ENCODE results near the gene LOXHD1. TPM values are rescaled to one million over a fixed set of nuclear protein-coding genes. Genes with fewer than 3 reads are reported as not detected.

Gene LOXHD1
- total RNA-seq, 1 donor from 2014 or later: not detected

DNA sequence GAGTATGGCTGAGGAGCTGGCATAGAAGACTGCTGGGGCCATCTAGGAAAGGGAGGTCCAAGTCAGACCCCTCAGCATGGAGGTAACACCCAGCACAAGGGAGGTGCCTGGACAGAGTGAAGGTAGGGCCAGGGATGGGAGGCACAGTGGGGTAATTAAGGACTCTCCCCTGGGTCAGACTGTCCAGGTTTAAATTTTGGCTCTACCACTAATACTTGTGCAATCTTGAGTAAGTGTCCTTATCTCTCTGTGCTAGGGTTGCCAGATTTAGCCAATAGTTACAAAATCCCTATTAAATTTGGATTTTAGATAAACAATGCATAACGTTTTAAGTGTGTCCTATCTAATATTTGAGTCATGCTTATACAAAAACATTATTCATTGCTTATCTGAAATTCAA is 109.5 kb downstream of the LOXHD1 start:
- intact Hi-C loops (cut with micrococcal nuclease): no loop called here

DNA sequence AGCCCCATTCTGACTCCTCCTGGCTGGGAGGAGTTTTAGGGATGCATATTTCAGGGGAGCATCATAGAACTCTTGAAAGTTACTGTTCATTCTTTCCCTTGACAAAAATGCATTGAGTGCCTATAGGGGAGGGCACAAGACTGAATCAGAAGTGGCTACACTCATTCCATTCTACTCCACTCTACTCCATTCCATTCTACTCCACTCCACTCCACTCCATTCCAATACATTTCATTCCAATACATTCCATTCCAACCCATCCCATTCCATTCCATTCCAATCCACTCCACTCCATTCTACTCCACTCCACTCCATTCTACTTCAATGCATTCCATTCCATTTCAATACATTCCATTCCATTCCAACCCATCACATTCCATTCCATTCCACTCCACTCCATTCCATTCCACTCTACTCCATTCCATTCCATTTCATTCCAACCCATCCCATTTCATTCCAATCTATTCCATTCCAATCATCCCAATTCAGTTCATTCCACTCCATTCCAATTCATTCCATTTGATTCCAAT is 110.8 kb downstream of the LOXHD1 start:
- intact Hi-C loops (cut with micrococcal nuclease): no loop called here

DNA sequence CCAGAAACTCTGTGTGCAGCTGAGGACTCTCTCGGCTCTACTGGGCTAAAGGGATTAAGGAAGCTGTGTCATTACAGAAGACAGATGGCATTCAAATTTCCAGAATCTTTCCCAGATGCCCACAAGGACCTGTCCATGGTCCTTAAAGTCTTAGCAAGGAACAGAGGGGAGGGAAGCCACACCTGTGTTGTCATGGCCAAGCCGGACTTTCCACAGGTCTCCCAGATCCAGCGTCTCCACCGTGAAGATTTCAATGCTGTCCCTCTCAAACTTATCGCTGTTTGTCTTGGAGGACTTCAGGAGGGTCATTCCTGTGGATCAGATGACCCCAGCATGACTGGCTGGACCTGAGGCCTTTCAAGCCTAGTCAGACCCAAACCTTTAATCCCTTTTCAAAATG is 114.5 kb downstream of the LOXHD1 start:
- intact Hi-C loops (cut with micrococcal nuclease): no loop called here

DNA sequence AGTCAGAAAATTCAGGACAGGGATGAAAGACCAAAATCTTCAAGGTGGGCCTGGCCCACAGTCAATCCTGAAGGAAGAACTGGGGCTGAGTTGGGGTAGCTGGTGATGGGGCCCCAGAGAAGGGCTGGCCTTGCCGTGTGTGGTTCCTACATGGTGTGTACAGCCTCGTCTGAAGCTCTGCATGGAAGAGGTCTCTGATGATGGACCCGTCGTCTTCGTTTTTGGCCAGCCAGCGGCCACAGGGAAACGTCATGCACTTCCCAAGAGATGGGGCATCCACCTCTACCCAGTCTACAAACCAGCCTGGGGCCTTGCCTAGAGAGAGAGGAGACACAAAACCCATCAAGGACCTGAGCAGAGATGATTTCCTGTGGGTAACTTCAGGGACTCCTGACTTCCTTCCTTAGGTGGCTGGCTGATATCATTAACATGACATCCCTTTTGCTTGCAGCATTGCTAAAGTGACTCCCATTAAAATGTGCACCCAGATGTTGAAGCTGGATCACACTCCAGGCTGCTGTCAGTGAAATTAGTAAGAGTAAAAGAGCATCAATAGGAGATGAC is 115.3 kb downstream of the LOXHD1 start:
- intact Hi-C loops (cut with micrococcal nuclease): no loop called here

DNA sequence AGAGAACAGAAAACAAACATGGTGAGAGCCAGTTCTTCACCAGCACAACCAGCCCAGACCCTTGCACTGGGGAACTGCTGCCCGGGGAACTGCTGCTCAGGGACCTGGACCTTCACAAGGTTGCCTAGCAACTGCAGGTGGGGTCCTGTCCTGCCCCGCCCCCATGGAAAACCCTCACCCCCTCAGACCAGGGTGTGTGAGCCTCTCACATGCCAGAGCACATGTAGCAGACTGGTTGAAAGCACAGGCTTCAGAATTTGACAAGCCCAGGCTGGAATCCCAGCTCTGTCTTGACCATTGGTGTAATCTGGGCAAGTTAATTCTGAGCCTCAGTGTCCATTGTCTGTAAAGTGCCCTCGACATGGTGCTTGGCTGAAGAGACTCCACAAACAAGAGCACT is 118.6 kb downstream of the LOXHD1 start:
- intact Hi-C loops (cut with micrococcal nuclease): no loop called here

DNA sequence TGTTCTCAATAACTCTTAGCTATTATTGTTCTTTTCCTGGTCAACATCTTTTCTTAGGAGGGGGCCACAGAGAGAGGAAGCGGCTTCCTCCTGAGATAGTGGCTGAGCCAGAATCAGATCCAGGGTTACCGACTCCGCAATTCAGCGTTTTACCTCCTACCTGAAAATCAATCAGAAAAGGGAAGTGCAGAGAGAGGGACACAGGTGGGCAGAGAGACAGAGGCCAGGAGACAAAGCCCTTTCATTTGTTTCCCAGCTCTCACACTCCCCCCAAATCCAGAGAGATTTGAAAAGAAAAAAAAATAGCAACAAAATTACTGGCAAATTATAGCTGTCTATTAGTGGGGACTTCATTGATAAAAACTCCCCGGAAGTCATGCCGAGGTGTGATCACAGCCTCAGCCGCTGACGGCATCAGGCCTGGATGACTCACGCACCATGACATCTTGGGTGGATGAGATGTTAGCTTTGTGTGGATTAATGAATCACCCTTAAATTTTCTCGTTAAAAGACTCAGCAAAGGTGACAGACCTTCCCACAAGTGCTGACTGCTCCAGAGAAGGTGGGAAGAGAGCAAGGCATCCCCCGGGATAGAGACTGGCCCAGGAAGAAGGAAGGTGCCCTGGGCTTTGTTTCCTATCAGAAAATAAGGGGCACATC is 120.7 kb downstream of the LOXHD1 start:
- intact Hi-C loops (cut with micrococcal nuclease): no loop called here

DNA sequence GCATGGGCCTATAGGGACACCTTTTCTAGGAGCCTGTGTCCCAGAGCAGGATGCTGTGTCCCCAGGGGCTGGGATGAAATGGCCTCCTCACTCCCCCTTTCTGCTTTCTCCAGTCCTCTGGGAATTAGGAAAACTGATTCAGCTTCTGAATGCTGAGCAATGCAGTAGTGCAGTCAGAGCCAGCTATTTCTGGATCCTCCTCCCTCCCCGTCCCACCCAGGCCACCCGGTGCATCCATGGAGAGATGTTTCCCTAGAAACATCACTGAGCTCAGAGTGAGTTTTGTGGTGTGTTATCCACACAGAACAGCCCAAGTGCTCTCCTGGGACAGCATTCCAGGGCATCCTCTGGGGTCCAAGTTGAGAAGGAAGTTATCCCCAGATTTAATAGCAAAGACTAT is 125.5 kb downstream of the LOXHD1 start:
- intact Hi-C loops (cut with micrococcal nuclease): no loop called here

DNA sequence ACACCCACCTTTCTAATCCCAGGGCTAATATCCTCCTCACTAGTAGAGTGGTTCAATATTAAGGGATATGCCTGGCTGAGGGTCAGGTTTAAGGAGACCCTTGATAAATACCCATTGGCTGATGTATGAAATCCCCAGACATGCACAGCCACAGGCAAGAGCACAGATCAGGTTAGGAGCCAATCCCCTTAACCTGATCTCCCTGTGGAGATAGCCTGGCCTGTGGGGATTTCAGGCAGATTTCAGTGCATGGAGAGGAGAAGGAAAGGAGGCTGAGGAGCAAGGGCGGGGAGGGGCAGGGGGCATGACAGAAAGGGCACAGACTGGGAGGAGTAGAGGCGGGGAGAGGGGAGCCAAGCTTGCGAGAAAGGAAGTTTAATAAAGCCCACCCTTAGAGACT is 129.0 kb downstream of the LOXHD1 start:
- intact Hi-C loops (cut with micrococcal nuclease): no loop called here

DNA sequence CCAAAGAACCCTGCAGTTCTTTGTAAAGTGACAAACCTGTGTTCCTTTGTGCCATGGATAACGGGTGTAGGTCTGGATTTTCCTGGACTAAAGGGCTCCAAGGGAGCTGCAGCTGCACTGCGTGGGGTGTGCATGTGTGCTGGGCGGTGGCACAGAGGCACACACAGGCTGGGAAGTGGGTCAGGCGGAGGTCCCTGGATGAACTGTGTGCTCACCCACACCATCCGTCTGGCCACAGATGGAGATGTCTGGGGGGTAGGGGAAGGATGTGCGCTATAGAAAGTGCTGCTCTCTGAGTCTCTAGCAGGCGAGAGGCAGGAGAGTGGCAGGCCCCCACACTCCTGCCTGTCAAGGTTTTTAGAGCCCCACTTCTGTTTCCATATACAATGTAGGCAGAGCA is 137.2 kb downstream of the LOXHD1 start:
- intact Hi-C loops (cut with micrococcal nuclease): no loop called here

DNA sequence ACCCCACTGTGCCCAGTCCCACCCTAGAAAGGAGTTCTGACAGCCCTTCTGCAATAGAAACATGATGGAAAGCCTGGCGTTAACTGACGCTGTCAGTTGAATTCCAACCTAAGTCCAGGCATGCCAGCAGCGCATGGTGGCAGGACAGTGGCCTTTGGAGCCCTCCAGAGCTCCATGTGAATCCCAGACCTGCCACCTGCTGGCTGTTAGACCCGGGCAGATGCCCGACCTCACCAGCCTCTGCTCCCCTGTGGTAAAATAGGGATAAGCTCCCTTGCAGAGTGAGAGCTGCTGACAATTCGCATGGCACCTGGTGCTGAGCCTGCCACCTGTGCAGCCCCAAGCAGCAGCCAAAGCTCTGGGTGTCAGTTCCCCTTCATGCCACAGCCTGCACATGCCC is 138.6 kb downstream of the LOXHD1 start:
- intact Hi-C loops (cut with micrococcal nuclease): no loop called here

DNA sequence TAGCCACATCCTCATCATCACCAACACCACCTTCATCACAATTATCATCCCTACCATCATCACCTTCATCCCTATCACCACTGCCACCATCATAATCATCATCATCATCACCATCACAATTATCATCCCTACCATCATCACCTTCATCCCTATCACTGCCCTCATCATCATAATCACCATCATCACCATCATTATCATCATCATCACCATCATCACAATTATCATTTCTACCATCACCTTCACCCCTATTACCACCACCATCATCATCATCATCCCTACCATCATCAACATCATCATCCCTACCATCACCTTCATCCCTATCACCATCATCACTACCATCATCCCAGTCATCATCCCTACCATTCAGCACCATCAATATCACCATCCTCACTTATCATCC is 140.5 kb downstream of the LOXHD1 start:
- intact Hi-C loops (cut with micrococcal nuclease): no loop called here

DNA sequence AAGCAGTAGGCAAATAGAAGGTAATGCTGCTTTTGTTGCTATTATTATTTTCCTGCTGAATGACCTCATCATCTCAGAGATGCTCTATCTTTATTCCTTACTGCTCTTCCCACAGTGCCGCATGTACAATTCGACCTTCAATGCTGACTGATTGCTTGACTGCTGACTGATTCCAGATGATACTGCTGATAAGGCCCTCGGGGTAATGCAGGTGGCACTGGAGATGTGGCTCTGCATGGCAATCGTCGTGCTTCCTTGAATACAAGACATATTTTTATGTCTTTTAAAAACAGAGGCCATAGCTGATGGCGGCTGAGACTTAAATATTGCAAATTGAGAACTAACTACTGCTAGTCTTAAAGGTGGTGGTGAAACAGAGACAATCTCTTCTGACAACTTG is 146.6 kb downstream of the LOXHD1 start:
- intact Hi-C loops (cut with micrococcal nuclease): no loop called here

DNA sequence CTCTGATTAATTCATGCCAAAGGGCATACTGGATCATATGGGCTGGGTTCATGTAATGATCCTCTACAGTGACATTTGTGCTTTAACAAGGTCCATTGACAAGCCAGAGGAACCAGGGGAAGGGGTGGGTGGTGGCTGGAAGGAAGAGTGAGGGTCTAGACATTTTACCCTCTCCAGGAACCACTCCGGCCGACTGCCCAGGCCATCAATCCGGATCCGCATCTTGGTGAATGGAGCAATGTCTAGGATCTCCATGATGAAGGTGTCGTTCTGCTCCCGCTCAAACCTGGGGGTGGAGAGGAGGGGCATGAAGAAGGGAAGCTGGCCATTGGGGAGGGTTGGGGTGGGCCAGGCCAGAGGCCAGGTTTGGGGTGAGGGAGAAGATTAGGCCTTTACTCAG is 147.5 kb downstream of the LOXHD1 start:
- intact Hi-C loops (cut with micrococcal nuclease): no loop called here

DNA sequence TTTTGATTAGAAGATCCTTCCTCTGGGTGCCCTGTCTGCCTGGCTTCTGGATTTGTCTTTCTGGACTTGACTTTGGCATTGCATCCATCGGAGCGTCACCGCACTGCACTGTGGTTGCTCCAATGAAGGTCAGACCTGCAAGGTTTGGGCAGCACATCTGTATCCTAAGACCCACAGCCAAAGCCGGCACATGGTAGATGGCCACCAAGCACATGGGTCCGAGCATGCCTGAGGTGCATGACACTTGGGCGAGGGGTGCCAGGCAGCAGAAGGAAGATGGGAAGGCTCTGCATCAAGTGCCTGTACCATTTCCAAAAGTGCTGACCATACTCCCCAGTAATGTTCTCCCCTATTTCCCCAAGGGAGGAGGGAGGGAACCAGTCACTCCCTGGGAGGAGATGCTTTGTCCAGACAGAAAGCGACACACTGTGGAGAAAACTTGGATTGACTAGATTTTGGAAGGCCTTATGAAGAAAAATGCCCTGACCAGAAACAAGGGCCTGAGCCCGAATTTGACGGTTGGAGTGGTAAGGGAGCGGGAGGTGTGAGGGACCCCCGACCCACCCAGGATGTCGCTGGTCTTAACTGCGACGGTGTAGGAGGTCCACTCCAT is 149.9 kb downstream of the LOXHD1 start:
- intact Hi-C loops (cut with micrococcal nuclease): no loop called here

DNA sequence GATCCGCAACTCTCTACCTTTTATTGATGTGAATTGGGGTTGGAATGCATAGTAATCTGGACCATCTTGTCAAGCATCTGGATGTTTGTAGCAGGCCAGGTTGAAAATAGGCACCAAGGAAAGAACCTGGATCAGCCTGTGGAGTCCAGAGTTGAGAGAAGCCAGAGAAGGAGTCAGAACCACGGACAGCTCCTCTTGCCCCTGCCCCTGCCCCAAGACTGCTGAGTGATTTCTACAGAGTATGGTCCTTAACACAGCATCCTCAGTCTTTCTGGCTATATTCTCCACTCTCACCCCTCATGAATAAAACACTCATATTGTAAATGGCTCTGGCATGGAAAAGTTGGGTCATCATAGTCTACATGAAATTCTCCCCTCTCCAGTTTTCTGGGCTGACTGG is 154.6 kb downstream of the LOXHD1 start:
- intact Hi-C loops (cut with micrococcal nuclease): no loop called here

DNA sequence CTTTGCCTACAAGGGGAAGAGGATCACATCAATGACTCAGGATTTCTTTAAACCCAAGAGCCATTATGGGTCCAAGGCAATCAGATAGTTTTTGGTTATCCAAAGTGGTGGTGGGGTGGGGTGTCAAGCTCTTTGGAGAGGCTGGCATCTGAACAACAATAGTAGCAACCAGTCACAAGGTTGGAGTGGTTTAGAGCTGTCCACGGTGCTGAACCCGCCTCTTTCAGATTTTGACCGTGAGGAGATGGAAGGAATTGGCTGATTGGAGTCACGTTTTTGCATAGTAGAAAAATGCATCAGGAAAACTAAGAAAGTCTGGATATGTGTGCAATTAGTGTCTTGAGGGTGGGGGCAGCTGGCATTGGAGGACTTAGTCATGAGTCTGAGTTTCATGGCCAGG is 159.9 kb downstream of the LOXHD1 start:
- intact Hi-C loops (cut with micrococcal nuclease): no loop called here

DNA sequence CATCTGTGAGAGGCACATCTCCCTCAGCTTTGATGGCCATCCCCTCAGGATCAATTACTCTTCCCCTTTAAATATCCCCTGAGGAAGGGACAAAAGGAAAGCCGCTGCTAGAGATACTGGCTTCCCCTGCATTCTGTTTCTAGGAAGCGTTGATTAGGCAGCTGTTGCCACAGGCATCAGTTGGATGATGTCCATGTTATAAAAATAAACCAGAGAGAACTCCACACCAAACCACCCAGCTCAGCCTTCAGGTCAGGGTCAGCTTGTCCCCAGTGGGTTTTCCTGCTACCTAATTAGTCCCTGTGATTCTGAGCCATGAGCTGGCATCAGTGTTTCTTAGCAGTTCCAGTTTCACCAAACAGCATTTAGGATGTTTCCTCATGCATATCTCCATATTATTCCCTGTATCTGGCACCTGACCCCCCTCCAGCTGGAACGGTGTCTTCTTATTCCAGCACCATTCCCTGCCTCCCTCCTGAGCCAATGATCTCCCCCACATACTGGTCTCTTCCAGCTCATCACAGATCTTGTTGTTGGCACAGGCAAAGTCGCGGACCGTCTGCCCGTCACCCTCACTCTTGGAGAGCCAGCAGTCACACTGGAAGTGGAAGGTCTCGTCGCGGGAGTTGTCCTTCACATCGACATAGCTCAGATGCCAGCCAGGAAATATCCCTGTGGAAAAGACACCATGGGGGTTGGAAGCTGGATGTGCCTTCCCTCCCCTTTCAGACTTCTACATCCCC is 168.4 kb downstream of the LOXHD1 start:
- intact Hi-C loops (cut with micrococcal nuclease): no loop called here

DNA sequence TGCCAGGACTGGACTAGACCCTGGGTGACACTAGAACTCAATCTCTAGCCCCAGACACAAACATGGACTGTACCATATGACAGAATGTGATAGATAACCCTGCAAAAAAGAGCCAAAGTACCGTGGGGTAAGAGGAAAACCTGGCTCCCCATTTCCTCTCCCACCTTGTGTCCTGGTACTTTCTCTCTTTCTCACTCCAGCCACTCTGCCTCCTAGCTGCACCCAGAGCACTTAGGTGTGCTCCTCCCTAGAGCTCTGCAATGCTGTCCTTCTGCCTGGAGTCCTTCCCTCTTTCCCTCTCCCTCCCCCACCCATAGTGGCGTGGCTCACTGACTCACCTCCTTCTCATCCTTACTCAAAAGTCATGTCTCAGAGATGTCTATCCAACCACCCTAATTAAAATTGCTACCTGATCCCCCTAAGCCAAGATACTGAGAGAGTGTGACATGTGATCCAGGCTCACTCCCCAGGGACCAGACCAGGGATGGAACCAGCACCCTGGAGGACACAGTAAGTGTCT is 171.3 kb downstream of the LOXHD1 start:
- intact Hi-C loops (cut with micrococcal nuclease): no loop called here

DNA sequence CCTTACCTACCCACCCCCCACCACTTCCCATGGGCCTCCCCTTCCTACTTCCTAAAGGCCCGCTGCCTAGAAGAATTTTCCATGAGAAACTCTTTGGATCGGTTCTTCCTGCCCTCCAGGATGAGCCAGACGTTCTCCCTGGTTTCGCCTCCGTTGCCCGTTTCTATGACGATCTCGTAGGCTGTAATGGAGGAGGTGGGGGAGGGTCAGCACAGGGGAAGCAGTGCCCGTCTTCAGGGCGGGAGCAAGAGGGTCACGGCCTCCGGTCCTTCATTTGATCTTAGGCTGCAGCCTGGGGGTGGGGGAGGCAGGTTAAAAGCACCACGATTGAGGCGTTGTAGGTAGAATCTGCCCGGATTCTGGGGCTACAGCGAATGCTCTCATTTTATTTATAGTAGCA is 172.0 kb downstream of the LOXHD1 start:
- intact Hi-C loops (cut with micrococcal nuclease): no loop called here

DNA sequence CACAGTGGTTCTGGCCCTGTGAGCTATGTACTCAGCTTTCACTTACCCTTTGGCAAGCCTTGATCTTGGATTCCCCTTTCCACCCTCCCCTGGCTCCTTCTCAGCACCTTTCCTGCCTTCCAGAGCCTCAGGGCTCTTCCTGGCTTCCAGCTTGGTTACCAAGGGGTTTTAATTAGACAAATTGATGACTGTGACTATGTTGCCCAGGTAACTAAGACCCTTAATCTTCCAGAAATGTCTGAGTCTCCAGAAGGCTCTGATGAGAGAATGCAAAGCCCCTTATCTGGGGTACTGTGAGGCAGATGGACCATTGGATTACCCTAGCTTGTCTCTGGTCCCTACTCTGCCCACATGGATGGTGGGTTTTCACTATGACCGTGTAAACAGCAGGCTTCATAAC is 174.2 kb downstream of the LOXHD1 start:
- intact Hi-C loops (cut with micrococcal nuclease): no loop called here

DNA sequence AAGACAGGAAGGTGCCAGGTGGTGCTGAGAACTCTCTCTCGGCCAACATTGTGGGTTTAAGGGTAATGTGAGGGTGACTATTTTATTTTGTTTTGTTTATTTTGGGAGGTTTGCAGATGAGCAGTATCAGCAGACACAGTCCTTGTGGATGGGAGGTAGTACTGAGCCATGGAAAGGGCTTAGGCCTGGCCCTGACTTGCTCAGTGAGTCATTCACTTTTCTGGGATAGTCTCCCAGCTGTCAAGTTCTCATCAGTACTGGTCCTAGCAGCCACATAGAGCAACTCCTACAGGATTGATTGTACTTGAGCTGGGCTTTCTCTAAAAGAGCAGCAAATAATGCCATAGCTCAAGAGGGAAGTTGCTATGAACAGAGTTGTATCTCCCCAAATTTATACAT is 175.2 kb downstream of the LOXHD1 start:
- intact Hi-C loops (cut with micrococcal nuclease): loop anchor here (1.0 kb wide), 3 partner anchors 201 to 334 kb away; no protein-coding TSS in a partner anchor
